Measurements from ENCODE around the gene RNF207. TPM values are rescaled to one million over a fixed set of nuclear protein-coding genes. Genes with fewer than 3 reads are reported as not detected.

RNF207 gene
- total RNA-seq, 1 experiment from 2014 or later: 0.32 TPM

- no peak for DNase-seq (ENCODE audit: low read depth)
These were observed 60.7 kb downstream of the RNF207 start for GRCh38 chr1:6266641-6267040.

GRCh38 chr1:6267686-6268322 lies 61.9 kb downstream of the RNF207 start:
- DNase-seq (ENCODE audit: low read depth): peak; percentile 60

- DNase-seq (ENCODE audit: low read depth): no peak
These were observed 62.5 kb downstream of the RNF207 start for GRCh38 chr1:6268415-6268814.

- no peak for DNase-seq (ENCODE audit: low read depth)
These were observed 63.4 kb downstream of the RNF207 start for GRCh38 chr1:6269296-6269695.

GRCh38 chr1:6269720-6270400 lies 63.9 kb downstream of the RNF207 start:
- no peak for DNase-seq (ENCODE audit: low read depth)

- DNase-seq (ENCODE audit: low read depth): no peak
These were observed 64.5 kb downstream of the RNF207 start for GRCh38 chr1:6270401-6270800.

Other genes with a start within 250 kb of the RNF207 start
- gene NPHP4, start 213.7 kb upstream of the RNF207 start, total RNA-seq (2014; rRNA removed; shearing (Covaris generic)): 3.5 and 4.9 TPM in 2 replicates
- 31.6 and 34.1 TPM in 2 replicates for gene KCNAB2, start 160.2 kb upstream of the RNF207 start, total RNA-seq (2014; rRNA removed; shearing (Covaris generic))
- gene CHD5, start 25.8 kb upstream of the RNF207 start, total RNA-seq (2014; rRNA removed; shearing (Covaris generic)): not detected in 2 replicates
- 181 and 193 TPM in 2 replicates for gene RPL22, start 6.5 kb upstream of the RNF207 start, total RNA-seq (2014; rRNA removed; shearing (Covaris generic))
- gene ICMT, start 29.8 kb downstream of the RNF207 start, total RNA-seq (2014; rRNA removed; shearing (Covaris generic)): 125 and 142 TPM in 2 replicates
- not detected in 2 replicates for gene HES3, start 38.1 kb downstream of the RNF207 start, total RNA-seq (2014; rRNA removed; shearing (Covaris generic))
- 1.9 and 3.4 TPM in 2 replicates for gene GPR153, start 55.0 kb downstream of the RNF207 start, total RNA-seq (2014; rRNA removed; shearing (Covaris generic))
- 101 and 179 TPM in 2 replicates for gene ACOT7, start 187.6 kb downstream of the RNF207 start, total RNA-seq (2014; rRNA removed; shearing (Covaris generic))
- 0.08 and 0.13 TPM in 2 replicates for gene HES2, start 213.8 kb downstream of the RNF207 start, total RNA-seq (2014; rRNA removed; shearing (Covaris generic))
- gene ESPN, start 218.7 kb downstream of the RNF207 start, total RNA-seq (2014; rRNA removed; shearing (Covaris generic)): not detected in 2 replicates